ENCODE measurements around the gene TMEM255A. TPM values are rescaled to one million over a fixed set of nuclear protein-coding genes. Genes with fewer than 3 reads are reported as not detected.
A peak's percentile ranks its signal among the peaks of the same experiment; 100 is the strongest.

Gene TMEM255A
- total and polyA plus RNA-seq, 12 donors: 0.09 to 1.3 (median 0.30) TPM; not detected in 1

DNA sequence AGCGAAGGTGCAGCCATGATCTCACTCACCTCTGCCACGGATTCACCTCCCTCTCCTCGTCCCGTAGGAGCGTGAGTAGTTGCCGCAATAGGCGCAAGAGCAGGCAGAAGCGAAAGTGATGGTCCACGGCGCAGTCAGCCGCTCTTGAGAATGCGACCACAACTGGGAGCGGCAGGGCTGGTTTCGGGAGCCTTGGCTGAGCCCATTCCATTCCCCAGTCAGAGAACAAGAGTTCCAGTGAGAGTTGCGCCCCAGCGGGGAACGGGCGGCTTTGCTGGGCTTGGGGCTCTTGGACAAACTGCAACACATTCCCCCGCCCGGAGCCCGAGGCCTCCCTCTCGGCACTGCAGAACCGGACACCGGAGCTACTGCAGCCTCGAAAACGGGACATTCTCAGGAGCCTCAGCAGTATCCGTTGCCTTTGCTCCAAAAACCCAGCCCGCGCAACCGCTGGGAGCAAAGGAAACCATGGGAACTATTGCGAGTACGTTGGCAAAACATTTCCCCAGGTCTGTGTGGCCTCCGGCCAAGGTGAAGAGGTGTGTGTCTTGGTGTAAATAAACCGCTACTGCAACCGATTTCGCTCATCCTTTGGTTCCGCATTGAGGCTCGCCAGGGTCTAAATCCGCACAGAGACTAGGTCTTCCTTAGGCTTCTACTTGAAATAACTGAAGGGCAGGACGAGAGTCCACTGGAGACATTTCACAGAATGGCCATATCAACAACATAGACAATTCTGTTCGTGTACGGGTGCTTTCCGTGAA, 66.3 kb downstream of the TMEM255A start:
- WGBS, 2 donors: 0 to 1% methylated on average over 37 to 43 of the region's 43 CpGs
- H3K9me3 ChIP-seq: no peaks in the 10 kb centered on the region
- intact Hi-C loops (cut with DNase I): loop anchor here in 2 of 10 donors (10.0 kb wide), 2 partner anchors 220 to 240 kb away; partner anchors contain the start of gene LAMP2 (in 1 of the 2)
- peak overlapping the region; percentile 46 to 87 (median 70) for H3K4me3 ChIP-seq
- TF ChIP-seq, protein P1, sequence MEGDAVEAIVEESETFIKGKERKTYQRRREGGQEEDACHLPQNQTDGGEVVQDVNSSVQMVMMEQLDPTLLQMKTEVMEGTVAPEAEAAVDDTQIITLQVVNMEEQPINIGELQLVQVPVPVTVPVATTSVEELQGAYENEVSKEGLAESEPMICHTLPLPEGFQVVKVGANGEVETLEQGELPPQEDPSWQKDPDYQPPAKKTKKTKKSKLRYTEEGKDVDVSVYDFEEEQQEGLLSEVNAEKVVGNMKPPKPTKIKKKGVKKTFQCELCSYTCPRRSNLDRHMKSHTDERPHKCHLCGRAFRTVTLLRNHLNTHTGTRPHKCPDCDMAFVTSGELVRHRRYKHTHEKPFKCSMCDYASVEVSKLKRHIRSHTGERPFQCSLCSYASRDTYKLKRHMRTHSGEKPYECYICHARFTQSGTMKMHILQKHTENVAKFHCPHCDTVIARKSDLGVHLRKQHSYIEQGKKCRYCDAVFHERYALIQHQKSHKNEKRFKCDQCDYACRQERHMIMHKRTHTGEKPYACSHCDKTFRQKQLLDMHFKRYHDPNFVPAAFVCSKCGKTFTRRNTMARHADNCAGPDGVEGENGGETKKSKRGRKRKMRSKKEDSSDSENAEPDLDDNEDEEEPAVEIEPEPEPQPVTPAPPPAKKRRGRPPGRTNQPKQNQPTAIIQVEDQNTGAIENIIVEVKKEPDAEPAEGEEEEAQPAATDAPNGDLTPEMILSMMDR (IDR thresholded peaks at IDR 0.05): no peak
- DNase-seq (peak; percentile 68 to 78), ATAC-seq (peak; percentile 85 to 95 (median 91))
- H3K27ac ChIP-seq: peak overlapping the region; percentile 21 to 87 (median 84)
- peaks cover 0 to 14% (median 10%) of the 10 kb centered on the region in 9 donors for H3K4me1 ChIP-seq
- H3K36me3 ChIP-seq: no peaks in the 10 kb centered on the region
- peaks cover 0 to 6% (median 0%) of the 10 kb centered on the region in 7 donors for H3K27me3 ChIP-seq

DNA sequence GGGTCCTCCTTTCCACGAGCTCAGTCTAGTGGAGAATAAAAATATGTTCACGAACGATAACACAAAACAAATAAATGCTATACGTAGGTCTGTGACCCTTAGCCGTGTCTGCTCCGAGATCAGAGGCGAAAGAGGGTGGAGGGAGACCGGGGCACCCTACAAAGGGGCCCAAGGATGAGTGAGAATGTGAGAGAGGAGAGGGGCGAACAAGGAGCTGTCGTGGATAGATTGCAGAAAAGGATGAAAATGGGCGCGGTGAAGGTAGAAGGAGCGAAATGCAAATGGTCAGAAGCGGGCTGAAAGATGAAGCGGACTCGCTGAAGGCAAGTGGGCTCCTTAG, 66.9 kb downstream of the TMEM255A start:
- H3K9me3 ChIP-seq: no peaks in the 10 kb centered on the region
- intact Hi-C loops (cut with DNase I): loop anchor here in 2 of 10 donors (10.0 kb wide), 2 partner anchors 220 to 240 kb away; partner anchors contain the start of gene LAMP2 (in 1 of the 2)
- H3K4me3 ChIP-seq: peak overlapping the region; percentile 46 to 87 (median 70)
- ATAC-seq (peak in 7 of 8 donors; percentile 7 to 52 (median 32)), DNase-seq (no peak)
- WGBS, 2 donors: 0 to 1% methylated on average over 14 to 16 of the region's 16 CpGs
- TF ChIP-seq, protein P1 (IDR thresholded peaks at IDR 0.05): no peak
- peaks cover 0 to 5% (median 0%) of the 10 kb centered on the region in 9 donors for H3K36me3 ChIP-seq
- peaks cover 0 to 12% (median 0%) of the 10 kb centered on the region in 7 donors for H3K27me3 ChIP-seq
- peak overlapping the region; percentile 21 to 87 (median 84) for H3K27ac ChIP-seq
- peaks cover 0 to 14% (median 9%) of the 10 kb centered on the region in 9 donors for H3K4me1 ChIP-seq

DNA sequence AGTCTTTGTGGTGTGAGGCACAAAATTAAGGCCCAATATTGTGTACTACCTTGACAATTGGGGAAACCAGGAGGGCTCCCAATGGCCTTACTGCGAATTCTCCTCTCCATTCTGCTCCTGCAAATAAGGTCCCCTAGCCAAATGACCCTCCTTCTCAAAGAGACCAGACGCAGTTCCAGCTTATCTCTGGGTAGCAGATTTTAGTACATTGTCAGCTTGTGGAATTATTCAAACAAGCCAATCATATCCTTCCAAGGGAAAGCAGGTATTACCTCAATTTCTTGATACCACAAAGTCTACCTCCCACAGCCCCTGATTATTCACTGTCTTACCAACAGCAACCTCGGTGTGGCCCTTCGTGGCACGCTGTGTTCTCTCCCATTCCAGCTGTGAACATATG, 68.4 kb downstream of the TMEM255A start:
- peaks cover 0 to 18% (median 0%) of the 10 kb centered on the region in 7 donors for H3K27me3 ChIP-seq
- intact Hi-C loops (cut with DNase I): loop anchor here in 2 of 10 donors (10.0 kb wide), 2 partner anchors 222 to 242 kb away; partner anchors contain the start of gene LAMP2 (in 1 of the 2)
- 85 to 89% methylated on average over 5 of the region's 5 CpGs for WGBS, 2 donors
- ATAC-seq (no peak), DNase-seq (no peak)
- H3K27ac ChIP-seq: no peak overlapping the region
- no peak overlapping the region for H3K4me3 ChIP-seq
- TF ChIP-seq, protein P1 (IDR thresholded peaks at IDR 0.05): no peak
- H3K36me3 ChIP-seq: peaks cover 0 to 17% (median 0%) of the 10 kb centered on the region in 9 donors
- H3K9me3 ChIP-seq: no peaks in the 10 kb centered on the region
- H3K4me1 ChIP-seq: peaks cover 0 to 14% (median 9%) of the 10 kb centered on the region in 9 donors

DNA sequence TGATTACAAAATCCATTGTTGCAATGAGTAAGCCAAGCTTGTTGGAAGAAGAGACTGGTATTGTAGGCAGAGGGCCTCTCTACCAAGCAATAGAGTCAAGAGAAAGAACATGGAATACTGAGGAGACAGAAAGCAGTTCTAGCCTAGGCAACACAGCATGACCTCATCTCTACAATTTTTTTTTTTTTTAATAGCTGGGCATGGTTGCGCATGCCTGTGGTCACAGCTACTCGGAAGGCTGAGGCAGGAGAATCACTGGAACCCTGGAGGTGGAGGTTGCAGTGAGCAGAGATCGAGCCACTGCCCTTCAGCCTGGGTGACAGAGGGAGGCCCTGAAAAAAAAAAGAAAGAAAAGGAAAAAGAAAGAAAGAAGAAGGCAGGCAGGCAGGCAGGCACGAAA, 72.3 kb downstream of the TMEM255A start:
- ATAC-seq (no peak), DNase-seq (no peak)
- TF ChIP-seq, protein P1 (IDR thresholded peaks at IDR 0.05): no peak
- peaks cover 0 to 26% (median 0%) of the 10 kb centered on the region in 9 donors for H3K36me3 ChIP-seq
- H3K4me1 ChIP-seq: peaks cover 0 to 11% (median 7%) of the 10 kb centered on the region in 9 donors
- H3K27me3 ChIP-seq: peaks cover 0 to 15% (median 0%) of the 10 kb centered on the region in 7 donors
- no peak overlapping the region for H3K27ac ChIP-seq
- no peaks in the 10 kb centered on the region for H3K9me3 ChIP-seq
- 96 to 99% methylated on average over 4 of the region's 4 CpGs for WGBS, 2 donors
- no peak overlapping the region for H3K4me3 ChIP-seq
- intact Hi-C loops (cut with DNase I): no loop called here
